Measurements from ENCODE around the gene TSPAN17. TPM values are rescaled to one million over a fixed set of nuclear protein-coding genes. Genes with fewer than 3 reads are reported as not detected.

TSPAN17 gene
- total and polyA plus RNA-seq, 2 experiments from 2014 or later, result 30.2 to 32.3 TPM

GRCh38 chr5:176618783-176619182 lies 28.5 kb upstream of the TSPAN17 start:
- Histone ChIP-seq H3K27me3 (peaks cover 20% of the 10 kb centered on the region), H3K4me1 (ENCODE audit: low read depth) (peaks cover 14% of the 10 kb centered on the region), H3K4me3 (no peak overlapping the region), H3K36me3 (no peaks in the 10 kb centered on the region), H3K9me3 (ENCODE audit: low read depth) (no peaks in the 10 kb centered on the region), H3K27ac (no peak overlapping the region)
- DNase-seq (ENCODE audit: low read depth in 1 of 2, low spot score in 1 of 2), result no peak
- TF ChIP-seq CTCF (IDR thresholded peaks at IDR 0.05; ENCODE audit: low read depth, low read length), result no peak

GRCh38 chr5:176619203-176619568 lies 28.1 kb upstream of the TSPAN17 start:
- peaks cover 14% of the 10 kb centered on the region for H3K4me1 ChIP-seq (ENCODE audit: low read depth)
- no peak overlapping the region for H3K27ac ChIP-seq
- no peak overlapping the region for H3K4me3 ChIP-seq
- peaks cover 20% of the 10 kb centered on the region for H3K27me3 ChIP-seq
- no peaks in the 10 kb centered on the region for H3K9me3 ChIP-seq (ENCODE audit: low read depth)
- DNase-seq (ENCODE audit: low read depth in 1 of 2, low spot score in 1 of 2), result peak; percentile 90 to 93
- no peaks in the 10 kb centered on the region for H3K36me3 ChIP-seq
- TF ChIP-seq CTCF (IDR thresholded peaks at IDR 0.05; ENCODE audit: low read depth, low read length), result peak; percentile 49

DNA sequence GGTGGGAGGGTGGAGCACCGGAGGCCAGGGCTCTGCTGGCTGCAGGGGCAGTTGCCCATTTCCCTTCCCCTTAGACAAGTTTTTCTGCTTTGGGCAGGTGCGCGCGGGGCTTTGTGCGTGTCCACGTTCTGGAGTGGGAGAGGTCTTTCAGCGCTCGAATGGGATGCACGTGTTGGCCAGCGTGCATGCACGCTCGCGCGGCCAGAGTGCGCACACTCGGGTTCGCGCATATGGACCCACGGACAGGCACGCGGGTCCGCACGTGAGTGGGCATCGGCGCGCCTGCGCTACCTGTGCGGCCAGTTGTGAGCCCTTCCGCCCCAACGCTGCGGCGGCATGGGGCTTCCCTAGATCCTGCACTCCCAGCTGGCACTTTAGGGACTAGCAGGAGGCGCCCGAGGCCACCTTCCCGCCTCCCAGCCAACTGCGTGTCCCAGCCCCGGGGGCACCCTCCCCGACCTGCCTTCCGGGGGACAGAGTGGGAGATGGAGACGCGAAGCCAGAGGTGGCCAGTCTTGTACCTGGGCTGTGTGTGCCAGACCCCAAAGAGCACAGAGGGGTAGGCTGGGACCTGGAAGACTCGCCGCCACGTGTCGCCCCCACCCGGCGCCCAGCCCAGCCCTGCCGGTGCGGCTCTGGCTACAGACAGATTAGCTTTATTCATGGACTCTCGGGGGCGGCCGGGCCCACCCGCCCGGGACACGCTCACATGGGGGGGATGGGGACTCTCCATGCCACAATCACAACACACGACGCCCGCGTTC lies 27.5 kb upstream of the TSPAN17 start:
- peaks cover 14% of the 10 kb centered on the region for H3K4me1 ChIP-seq (ENCODE audit: low read depth)
- H3K36me3 ChIP-seq, result no peaks in the 10 kb centered on the region
- H3K27ac ChIP-seq, result no peak overlapping the region
- no peak overlapping the region for H3K4me3 ChIP-seq
- DNase-seq (ENCODE audit: low read depth in 1 of 2, low spot score in 1 of 2), result no peak
- peaks cover 20% of the 10 kb centered on the region for H3K27me3 ChIP-seq
- no peak for TF ChIP-seq CTCF (IDR thresholded peaks at IDR 0.05; ENCODE audit: low read depth, low read length)
- no peaks in the 10 kb centered on the region for H3K9me3 ChIP-seq (ENCODE audit: low read depth)

DNA sequence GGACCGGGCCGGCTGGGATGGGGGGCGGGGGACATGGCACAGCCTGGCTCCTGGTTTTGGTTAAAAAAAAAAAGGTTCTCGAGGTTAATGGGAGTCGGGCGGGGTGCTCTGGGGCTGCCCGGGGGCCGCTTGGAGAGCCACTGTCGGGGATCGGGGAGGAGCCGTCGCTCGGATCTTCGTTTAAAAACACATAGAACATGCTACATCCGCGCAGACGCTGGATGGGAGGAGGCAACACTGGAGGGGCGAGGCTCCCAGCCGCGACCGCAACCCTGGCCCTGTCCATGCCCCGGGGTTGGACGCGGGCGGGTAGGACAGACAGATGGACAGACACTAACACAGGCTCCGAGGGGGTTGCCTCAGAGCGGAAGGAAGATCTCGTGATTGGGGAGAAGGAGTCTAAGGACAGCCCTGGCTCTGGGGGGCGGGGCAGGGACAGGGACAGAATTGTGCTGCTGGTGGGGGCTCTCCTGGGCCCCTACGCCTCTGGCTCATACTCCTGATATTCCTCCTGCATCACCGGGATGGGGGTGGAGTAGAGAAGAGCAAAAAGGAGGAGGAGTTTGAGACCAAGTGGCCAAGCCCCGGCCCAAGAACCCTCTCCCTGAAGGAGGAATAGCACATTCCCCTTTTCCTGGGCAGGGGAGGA lies 26.8 kb upstream of the TSPAN17 start:
- Histone ChIP-seq H3K27ac (no peak overlapping the region), H3K9me3 (ENCODE audit: low read depth) (no peaks in the 10 kb centered on the region), H3K27me3 (peaks cover 20% of the 10 kb centered on the region), H3K4me1 (ENCODE audit: low read depth) (peaks cover 14% of the 10 kb centered on the region), H3K36me3 (no peaks in the 10 kb centered on the region), H3K4me3 (no peak overlapping the region)
- DNase-seq (ENCODE audit: low read depth in 1 of 2, low spot score in 1 of 2), result peak in 1 of 2 donors; percentile 52
- no peak for TF ChIP-seq CTCF (IDR thresholded peaks at IDR 0.05; ENCODE audit: low read depth, low read length)

GRCh38 chr5:176621661-176622079 lies 25.6 kb upstream of the TSPAN17 start:
- Histone ChIP-seq H3K27me3 (peaks cover 20% of the 10 kb centered on the region), H3K9me3 (ENCODE audit: low read depth) (no peaks in the 10 kb centered on the region), H3K27ac (no peak overlapping the region), H3K4me3 (no peak overlapping the region), H3K4me1 (ENCODE audit: low read depth) (peaks cover 9% of the 10 kb centered on the region), H3K36me3 (no peaks in the 10 kb centered on the region)
- peak; percentile 43 to 56 for DNase-seq (ENCODE audit: low read depth in 1 of 2, low spot score in 1 of 2)
- TF ChIP-seq CTCF (IDR thresholded peaks at IDR 0.05; ENCODE audit: low read depth, low read length), result no peak

Measured in cardiac muscle cell (in vitro differentiated cells and primary cell).